Mesothelial cell of epicardium (in vitro differentiated cells): ENCODE results near the gene ZNF354C. TPM values are rescaled to one million over a fixed set of nuclear protein-coding genes. Genes with fewer than 3 reads are reported as not detected.

Source experiments
- DNase-seq, 2 experiments: peaks; one replicate each; pipeline ENCODE4 v3.0.0; 2021; ENCODE audit warnings: low spot score in 2 of 2; ENCODE audit not compliant: unreplicated experiment in 2 of 2
- H3K27ac Mint-ChIP-seq: 2 replicates; pipeline ENCODE4 v1.8.0; 2021; ENCODE audit warnings: mixed read lengths
- H3K27me3 Mint-ChIP-seq: 2 replicates; pipeline ENCODE4 v1.8.0; 2021; ENCODE audit warnings: low read depth, mixed read lengths
- H3K36me3 Mint-ChIP-seq: 2 replicates; pipeline ENCODE4 v1.8.0; 2021; ENCODE audit warnings: mixed read lengths
- H3K4me1 Mint-ChIP-seq: 2 replicates; pipeline ENCODE4 v1.8.0; 2021; ENCODE audit warnings: mixed read lengths
- H3K4me3 Mint-ChIP-seq: 2 replicates; pipeline ENCODE4 v1.8.0; 2021; ENCODE audit warnings: mild to moderate bottlenecking, moderate library complexity, mixed read lengths
- H3K9me3 Mint-ChIP-seq: 2 replicates; pipeline ENCODE4 v1.8.0; 2021; ENCODE audit warnings: mixed read lengths
- CTCF ChIP-seq: fragments of 200-600 bp; sonication (generic); IDR thresholded peaks from one replicate; pipeline ENCODE4 v1.5.0; 2021; ENCODE audit warnings: antibody characterized with exemption; ENCODE audit not compliant: unreplicated experiment
- total RNA-seq: library from RNA; stranded (reverse); gene quantifications from 3 replicates; pipeline ENCODE4 v1.2.1, GENCODE V29; 2021

Gene ZNF354C
- total RNA-seq, 1 donor from 2014 or later: 9.2 TPM

GRCh38 chr5:179115845-179116524 is 55.8 kb downstream of the ZNF354C start:
- peak in 1 of 2 experiments; percentile 17 for DNase-seq
- H3K9me3 Mint-ChIP-seq: peaks cover 53% of the 10 kb centered on the region

GRCh38 chr5:179118338-179118737 is 58.2 kb downstream of the ZNF354C start:
- no peaks in the 10 kb centered on the region for H3K4me1 Mint-ChIP-seq
- TF ChIP-seq CTCF: no peak
- peaks cover 11% of the 10 kb centered on the region for H3K36me3 Mint-ChIP-seq
- no peak for DNase-seq
- H3K27ac Mint-ChIP-seq: no peak overlapping the region
- H3K4me3 Mint-ChIP-seq: no peak overlapping the region
- H3K9me3 Mint-ChIP-seq: peaks cover 35% of the 10 kb centered on the region
- H3K27me3 Mint-ChIP-seq: no peaks in the 10 kb centered on the region

More at GRCh38 chr5:179115845-179116524, 55.8 kb downstream of the ZNF354C start:
- TF ChIP-seq CTCF: no peak
- Mint-ChIP-seq H3K27me3 (no peaks in the 10 kb centered on the region), H3K36me3 (peaks cover 15% of the 10 kb centered on the region), H3K4me1 (no peaks in the 10 kb centered on the region), H3K4me3 (no peak overlapping the region), H3K27ac (no peak overlapping the region)

- Mint-ChIP-seq H3K4me3 (no peak overlapping the region), H3K27me3 (no peaks in the 10 kb centered on the region), H3K27ac (no peak overlapping the region), H3K9me3 (peaks cover 30% of the 10 kb centered on the region), H3K36me3 (peaks cover 7% of the 10 kb centered on the region), H3K4me1 (no peaks in the 10 kb centered on the region)
- no peak for TF ChIP-seq CTCF
- peak in 1 of 2 experiments; percentile 14 for DNase-seq
Measured at GRCh38 chr5:179118756-179119414, 58.7 kb downstream of the ZNF354C start.

GRCh38 chr5:179119415-179120170 is 59.4 kb downstream of the ZNF354C start:
- H3K9me3 Mint-ChIP-seq: peaks cover 29% of the 10 kb centered on the region
- H3K4me1 Mint-ChIP-seq: no peaks in the 10 kb centered on the region

More at GRCh38 chr5:179119415-179120170, 59.4 kb downstream of the ZNF354C start:
- peaks cover 5% of the 10 kb centered on the region for H3K36me3 Mint-ChIP-seq
- no peak for TF ChIP-seq CTCF
- H3K4me3 Mint-ChIP-seq: no peak overlapping the region
- DNase-seq: peak in 1 of 2 experiments; percentile 19
- no peaks in the 10 kb centered on the region for H3K27me3 Mint-ChIP-seq
- H3K27ac Mint-ChIP-seq: no peak overlapping the region
